Measurements from ENCODE around the gene CHCHD6.

Gene CHCHD6

GRCh38 chr3:126937533-126937932 is 233.5 kb downstream of the CHCHD6 start:
- no peak for DNase-seq (ENCODE audit: low read depth in 2 of 2, low spot score in 1 of 2)

DNA sequence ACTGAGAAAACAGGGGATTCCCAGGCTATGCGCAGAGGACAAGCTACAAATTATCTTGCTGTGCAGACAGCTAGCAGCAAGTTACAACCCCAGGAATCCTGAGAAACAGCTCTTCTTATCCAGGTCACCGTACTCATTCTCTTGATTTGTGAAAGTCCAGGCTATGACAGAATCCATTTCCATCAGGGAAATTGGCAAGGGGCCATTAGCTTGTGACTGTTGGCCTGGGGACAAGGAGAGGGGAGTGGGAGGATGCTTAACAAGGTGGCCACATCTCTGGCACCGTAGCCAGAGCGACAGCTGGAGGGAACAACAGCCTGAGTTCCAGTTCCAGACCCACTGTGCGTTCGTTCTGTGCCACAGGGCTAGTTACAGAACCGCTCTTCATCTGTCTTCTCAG is 233.9 kb downstream of the CHCHD6 start:
- DNase-seq (ENCODE audit: low read depth in 2 of 2, low spot score in 1 of 2): no peak

DNA sequence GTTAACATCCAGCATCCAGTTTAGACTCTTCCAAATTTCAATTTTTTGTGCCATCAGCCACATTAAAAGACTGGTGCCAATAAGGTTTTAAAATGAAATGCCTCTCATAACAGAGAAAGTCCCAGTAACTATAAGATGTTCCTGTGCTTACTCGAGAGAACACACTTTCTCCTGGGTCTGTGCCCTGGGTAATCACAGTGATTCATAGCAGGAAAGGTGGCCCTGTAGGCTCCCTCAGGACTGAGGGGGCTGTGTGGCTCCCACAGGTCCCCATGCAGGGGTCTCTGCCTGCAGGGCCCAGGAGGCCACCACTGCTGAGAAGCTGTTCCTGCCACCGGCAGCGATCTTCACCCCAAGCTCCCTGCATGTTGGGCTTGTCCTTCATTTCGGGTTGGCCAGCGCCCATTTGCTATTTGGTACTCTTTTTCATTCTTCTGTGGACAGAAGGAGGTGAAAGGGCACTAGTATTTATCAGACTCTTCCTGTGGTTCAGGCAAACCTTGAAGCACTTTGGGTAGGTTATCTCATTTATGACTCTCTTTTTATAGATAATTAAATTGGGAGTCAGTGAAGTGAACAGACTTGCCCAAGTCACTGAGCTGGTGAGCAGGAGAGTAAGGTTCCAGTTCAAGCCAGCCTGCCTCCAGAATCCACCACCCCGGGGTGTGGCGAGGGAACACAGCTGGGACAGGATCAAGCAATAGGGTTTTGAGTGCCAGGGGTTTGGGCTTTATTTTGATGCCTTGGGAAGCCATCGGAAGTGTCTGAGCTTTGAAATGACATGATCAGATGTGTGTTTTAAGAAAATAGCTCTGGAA is 234.7 kb downstream of the CHCHD6 start:
- DNase-seq (ENCODE audit: low read depth in 2 of 2, low spot score in 1 of 2): no peak

DNA sequence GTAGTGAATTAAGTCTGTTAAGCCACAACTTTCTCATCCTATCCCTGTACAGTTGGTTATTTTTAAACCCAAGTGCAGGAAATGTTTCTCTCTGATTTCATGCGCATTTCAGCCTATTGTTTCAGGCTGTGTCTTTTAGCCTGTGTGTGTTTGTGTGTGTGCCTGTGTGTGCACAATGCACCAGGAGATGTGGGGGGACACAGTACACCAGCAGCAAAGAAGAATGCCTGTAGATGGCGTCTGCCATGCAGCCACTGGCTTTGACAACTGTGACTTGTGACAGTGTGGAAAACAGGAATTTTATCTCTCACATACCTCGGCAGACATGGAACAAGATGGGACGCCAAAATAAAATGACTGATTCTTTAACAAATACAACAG is 235.3 kb downstream of the CHCHD6 start:
- DNase-seq (ENCODE audit: low read depth in 2 of 2, low spot score in 1 of 2): no peak

DNA sequence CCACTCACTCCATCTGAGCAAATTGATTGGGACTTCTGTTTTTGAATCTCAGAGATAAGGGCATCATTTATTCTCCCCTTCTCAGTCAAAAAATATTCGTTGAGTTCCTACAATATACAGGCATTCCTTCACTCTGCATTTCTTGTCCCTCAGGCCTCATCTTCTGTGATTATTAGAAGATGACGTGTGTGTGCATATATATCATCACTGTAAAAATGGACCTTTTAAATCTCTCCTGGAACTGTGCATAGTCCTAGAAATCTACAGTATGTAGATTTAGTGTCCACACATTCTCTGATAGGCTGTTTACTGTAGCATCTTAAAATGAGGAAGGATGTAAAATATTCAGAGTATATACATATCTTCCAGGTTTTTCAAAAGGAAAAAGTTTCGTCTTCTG is 235.7 kb downstream of the CHCHD6 start:
- no peak for DNase-seq (ENCODE audit: low read depth in 2 of 2, low spot score in 1 of 2)

DNA sequence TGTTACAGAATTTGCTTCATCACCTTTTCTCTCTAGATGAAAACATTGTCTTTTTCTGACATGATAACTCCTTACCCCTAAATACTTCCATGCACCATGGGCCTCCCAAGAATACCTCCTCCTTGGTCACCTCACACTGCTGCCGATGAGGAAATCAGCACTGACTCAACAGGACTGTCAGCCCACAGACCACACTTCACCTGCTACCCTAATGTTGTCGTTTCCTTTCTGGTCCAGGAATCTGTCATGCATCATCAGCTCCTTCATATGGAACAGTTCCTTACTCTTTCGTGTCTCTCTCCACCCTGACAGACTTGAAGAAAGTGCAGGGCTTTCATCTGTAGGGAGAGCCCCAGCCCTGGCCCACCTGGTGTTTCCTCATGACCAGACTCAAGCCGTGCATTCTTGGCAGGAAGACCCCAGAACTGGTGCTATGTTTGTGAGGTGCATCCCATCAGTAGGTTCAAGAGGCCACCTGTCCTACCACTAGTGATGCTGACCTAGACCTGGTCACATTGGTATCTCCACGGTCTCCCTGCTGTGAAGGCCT is 237.8 kb downstream of the CHCHD6 start:
- DNase-seq (ENCODE audit: low read depth in 2 of 2, low spot score in 1 of 2): no peak

DNA sequence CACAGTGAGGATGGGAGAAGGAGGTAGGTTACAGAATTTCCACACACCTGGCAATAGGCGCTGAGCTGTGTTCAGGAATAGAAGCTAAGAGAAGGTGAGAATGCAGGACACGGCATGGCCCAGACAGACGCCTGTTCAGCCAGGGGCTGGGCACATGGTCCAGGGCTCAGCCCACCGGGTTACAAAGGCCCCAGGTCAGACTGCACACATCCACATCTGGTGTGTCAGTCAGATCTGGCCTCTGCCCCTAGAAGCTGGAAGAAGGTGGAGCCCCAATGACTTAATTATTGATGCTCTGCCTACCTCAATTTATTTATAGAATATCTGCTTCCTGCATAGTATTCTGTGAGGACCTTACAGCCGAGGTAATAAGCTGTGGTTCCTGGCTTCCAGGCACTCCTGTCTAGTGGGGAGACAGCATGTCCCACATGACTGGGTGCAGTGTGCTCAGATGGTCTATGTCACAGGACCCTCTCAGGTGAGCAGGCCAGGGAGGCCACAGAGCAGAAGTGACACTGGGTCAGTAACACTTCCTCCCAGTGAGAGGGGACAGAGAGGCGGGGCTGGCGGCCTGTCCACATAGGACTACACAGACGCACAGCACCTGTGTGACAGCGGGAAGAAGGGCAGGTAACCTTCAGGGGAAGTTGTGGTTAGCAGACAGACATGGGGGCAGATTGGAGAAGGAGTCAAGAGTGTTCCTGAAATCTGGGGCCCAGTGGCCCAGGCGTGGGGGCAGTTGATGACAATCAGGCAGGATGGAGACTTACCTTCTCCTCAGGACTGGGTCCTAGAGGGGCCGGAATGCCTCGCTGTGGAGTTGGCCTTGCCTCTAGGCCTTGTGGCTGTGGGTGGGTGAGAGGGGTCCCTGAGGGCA is 240.3 kb downstream of the CHCHD6 start:
- DNase-seq (ENCODE audit: low read depth in 2 of 2, low spot score in 1 of 2): no peak

- no peak for DNase-seq (ENCODE audit: low read depth in 2 of 2, low spot score in 1 of 2)
Observed at GRCh38 chr3:126945171-126945721, 241.2 kb downstream of the CHCHD6 start.

DNA sequence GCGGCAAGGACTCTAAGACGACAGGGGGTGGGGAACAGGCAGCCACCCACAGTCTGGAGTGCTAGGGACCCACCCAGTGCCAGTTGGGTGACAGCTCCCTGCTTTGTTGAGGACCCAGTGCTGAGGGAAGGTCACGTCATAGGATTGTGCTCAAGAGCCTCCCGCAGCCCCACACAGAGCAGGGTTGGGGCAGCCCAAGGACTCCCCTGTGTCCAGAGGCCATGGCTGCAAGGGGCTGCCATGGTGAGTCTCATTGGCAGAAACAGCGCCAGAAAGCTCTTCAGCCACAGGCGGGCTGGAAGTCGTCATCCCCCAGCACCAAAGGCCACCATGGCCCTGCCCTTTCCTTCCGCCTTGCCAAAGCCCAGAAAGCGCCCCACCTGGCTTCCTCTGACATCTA is 241.9 kb downstream of the CHCHD6 start:
- no peak for DNase-seq (ENCODE audit: low read depth in 2 of 2, low spot score in 1 of 2)

DNA sequence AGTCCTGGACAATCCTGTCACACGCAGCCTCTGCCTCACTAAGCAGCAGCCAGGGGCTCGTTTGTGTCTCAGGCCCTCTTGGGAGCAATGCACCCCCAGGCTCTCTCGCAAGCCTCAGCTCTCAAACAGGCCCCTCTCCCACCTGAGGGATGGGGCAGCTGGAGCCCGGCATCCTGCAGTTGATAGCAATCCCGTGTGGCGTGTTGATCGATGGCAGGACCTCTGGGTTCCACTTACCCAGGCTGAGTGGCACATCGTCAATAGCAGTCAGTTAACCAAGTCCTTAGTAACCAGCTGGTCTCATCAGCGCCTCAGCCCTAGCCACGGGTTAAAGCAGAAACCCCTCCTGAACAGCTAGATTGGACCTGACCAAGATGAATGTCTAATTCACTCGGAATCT is 242.4 kb downstream of the CHCHD6 start:
- no peak for DNase-seq (ENCODE audit: low read depth in 2 of 2, low spot score in 1 of 2)

- no peak for DNase-seq (ENCODE audit: low read depth in 2 of 2, low spot score in 1 of 2)
Observed at GRCh38 chr3:126947429-126947828, 243.4 kb downstream of the CHCHD6 start.

DNA sequence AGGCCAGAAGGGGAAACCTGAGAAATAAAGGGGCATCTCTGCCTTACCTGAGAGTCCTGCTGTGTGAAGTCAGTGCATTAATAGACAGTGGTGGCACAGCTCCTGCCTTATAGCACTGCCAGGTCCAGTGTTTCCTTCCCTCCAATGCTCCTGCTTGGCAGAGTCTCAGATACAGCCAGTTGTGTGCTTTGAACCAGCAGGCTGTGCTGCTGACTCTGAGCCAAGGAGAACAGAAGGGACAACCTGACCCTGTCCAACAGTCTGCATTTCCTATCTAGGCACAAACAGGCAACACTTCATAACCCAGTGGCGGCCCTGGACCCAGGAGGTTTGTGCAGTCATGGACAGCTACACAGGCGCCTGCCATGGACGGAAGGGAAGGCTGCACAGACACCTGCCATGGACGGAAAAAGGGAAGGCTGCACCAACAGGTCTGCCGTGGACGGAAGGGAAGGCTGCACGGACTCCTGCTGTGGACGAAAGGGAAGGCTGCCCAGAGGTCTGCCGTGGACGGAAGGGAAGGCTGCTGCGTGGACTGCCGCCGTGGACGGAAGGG is 245.0 kb downstream of the CHCHD6 start:
- no peak for DNase-seq (ENCODE audit: low read depth in 2 of 2, low spot score in 1 of 2)

GRCh38 chr3:126951561-126951960 is 247.5 kb downstream of the CHCHD6 start:
- DNase-seq (ENCODE audit: low read depth in 2 of 2, low spot score in 1 of 2): no peak

DNA sequence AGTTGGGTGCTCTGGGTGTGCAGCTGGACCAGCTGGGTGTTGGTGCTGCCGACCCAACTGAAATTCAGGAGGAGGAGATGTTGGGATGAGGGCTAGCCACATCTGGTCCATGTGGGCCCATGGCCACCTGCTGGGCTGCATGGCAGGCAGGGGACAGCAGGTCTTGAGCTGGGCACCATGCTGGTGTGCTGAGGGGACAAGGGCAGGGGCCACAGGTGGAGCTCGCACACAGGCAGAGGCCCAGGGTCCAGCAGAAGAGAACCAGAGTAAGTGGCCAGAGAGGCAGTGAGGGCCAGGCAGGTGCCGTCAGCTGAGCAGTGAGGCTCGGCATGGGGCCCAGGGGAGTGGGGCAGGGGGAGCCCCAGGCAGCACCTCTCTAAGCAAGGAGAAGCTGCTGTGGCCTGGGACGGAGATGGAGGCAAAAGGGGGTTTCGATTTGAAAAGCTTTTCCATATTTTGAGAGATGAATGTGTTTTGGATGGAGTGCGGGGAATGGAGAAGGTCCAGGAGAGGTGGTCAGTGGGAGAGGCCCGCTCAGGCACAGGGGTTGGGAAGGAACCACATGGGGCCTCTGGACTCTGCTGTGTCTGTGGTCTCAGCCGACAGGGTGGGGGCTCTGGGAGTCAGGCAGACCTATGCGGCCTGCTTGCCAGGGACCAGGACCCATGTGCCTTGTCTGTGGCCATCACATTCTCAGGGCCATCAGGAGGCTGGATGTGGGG is 248.4 kb downstream of the CHCHD6 start:
- DNase-seq (ENCODE audit: low read depth in 2 of 2, low spot score in 1 of 2): no peak

- no peak for DNase-seq (ENCODE audit: low read depth in 2 of 2, low spot score in 1 of 2)
Observed at GRCh38 chr3:126952983-126953660, 249.1 kb downstream of the CHCHD6 start.

- no peak for DNase-seq (ENCODE audit: low read depth in 2 of 2, low spot score in 1 of 2)
Observed at GRCh38 chr3:126954141-126954842, 250.3 kb downstream of the CHCHD6 start.

- no peak for DNase-seq (ENCODE audit: low read depth in 2 of 2, low spot score in 1 of 2)
Observed at GRCh38 chr3:126955004-126955790, 251.2 kb downstream of the CHCHD6 start.

- no peak for DNase-seq (ENCODE audit: low read depth in 2 of 2, low spot score in 1 of 2)
Observed at GRCh38 chr3:126956361-126956760, 252.3 kb downstream of the CHCHD6 start.
